ENCODE measurements around the gene FAM83D. TPM values are rescaled to one million over a fixed set of nuclear protein-coding genes. Genes with fewer than 3 reads are reported as not detected.

FAM83D gene, protein sequence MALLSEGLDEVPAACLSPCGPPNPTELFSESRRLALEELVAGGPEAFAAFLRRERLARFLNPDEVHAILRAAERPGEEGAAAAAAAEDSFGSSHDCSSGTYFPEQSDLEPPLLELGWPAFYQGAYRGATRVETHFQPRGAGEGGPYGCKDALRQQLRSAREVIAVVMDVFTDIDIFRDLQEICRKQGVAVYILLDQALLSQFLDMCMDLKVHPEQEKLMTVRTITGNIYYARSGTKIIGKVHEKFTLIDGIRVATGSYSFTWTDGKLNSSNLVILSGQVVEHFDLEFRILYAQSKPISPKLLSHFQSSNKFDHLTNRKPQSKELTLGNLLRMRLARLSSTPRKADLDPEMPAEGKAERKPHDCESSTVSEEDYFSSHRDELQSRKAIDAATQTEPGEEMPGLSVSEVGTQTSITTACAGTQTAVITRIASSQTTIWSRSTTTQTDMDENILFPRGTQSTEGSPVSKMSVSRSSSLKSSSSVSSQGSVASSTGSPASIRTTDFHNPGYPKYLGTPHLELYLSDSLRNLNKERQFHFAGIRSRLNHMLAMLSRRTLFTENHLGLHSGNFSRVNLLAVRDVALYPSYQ
- 1.3 and 37.2 TPM in 2 replicates for total RNA-seq

DNA sequence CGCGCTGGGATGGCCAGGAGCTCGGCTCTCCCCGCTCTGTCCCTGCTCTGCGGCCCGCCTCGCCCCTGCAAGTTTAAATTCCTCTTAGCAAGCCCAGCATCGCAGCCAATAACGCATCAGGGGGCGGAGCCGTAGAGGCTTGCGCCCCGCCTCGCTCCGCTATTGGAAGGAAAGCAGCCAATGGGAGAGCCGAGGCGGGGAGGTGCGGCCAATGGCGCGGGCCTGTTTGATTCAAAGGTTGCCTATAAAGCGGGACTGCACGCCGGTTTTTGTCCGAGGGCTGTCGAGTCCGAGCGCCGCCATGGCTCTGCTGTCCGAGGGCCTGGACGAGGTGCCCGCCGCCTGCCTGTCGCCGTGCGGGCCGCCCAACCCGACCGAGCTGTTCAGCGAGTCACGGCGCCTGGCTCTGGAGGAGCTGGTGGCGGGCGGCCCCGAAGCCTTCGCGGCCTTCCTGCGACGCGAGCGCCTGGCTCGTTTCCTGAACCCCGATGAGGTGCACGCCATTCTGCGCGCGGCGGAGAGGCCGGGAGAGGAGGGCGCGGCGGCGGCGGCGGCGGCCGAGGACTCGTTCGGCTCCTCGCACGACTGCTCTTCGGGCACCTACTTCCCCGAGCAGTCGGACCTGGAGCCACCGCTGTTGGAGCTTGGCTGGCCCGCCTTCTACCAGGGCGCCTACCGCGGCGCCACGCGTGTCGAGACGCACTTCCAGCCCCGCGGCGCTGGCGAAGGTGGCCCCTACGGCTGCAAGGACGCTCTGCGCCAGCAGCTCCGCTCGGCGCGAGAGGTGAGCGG, at the start of gene FAM83D:
Gene FAM83D, plus strand, starts transcription at position 276 of the 792 bp plus-strand sequence. Its CDS starts 26 bp downstream, at position 302.

DNA sequence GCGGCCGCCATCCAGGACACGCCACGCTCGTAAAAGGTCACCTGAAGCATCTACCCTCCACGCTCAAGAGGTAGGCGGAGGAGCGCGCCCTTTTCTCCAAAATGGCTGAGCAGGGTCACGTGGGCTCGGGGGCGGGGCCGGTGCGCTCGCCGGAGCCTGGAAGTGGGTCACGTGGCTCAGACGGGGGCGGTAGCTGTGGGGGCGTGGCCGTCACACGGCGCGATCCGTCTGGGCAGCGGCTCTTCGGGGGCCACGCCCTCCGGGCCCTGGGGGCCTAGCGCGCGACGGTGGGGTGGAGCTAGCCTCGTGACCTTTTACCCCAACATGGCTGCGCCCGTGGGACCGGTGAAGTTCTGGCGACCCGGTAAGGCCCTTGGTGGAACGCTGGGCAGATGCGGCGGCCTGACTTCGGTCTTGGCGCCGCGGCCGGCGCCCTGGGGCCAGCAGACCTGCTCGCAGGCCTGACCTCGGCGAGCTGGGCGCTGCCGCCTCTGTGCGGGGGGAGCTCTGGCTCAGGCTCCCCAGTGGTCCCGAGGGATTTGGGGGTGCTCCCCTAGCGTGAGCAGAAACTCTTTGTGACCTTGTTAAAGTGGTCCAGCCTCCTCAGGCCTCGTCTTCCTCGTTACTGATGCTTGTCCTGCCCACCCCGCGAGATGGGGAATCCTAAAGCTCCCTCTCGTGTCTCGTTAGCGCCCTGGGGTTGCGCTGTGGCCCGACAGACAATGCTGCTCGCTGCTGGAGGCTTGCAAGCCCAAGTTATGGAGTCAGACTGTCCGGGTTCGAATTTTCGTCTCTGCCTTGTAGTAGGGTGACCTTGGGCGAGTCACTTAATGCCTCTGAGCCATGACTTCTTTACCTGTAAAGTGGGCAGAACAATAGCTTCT, 36.1 kb downstream of the FAM83D start, which contains the start of gene DHX35:
Gene DHX35, plus strand, starts transcription at position 301 of the 884 bp plus-strand sequence. Its CDS starts 24 bp downstream, at position 325.

Small RNA genes lying within 50 kb of the gene (small RNA-seq; reads per million reads assigned to genes)
- not detected for gene AL023803.1 (ENCODE audit: low replicate concordance)

Other genes with a start within 250 kb of the FAM83D start
- gene SLC32A1, start 201.9 kb upstream of the FAM83D start, total RNA-seq, result not detected in 2 replicates
- gene ACTR5, start 178.0 kb upstream of the FAM83D start, total RNA-seq, result 5.3 and 7.0 TPM in 2 replicates
- 0.14 TPM in 1 of 2 replicates, not detected in the other for gene PPP1R16B, start 120.7 kb upstream of the FAM83D start, total RNA-seq
- gene DHX35, start 35.9 kb downstream of the FAM83D start, total RNA-seq, result 8.5 and 12.6 TPM in 2 replicates

Measured in placental pericyte (primary cell).